Gastrocnemius medialis (tissue), 4 donors: ENCODE data around the gene YWHAH.

ENCODE experiments used
- CTCF ChIP-seq, 5 experiments: fragments of 450-650 bp in 3 of 5; fragments of 200-600 bp in 2 of 5; sonication (generic) in 2 of 5; IDR thresholded peaks in 4 of 5; conservative IDR thresholded peaks in 1 of 5; 1 replicate in 4 of 5; 2 replicates in 1 of 5; pipeline ENCODE4 v1.5.1; 2016 to 2019; ENCODE audit warnings: antibody characterized with exemption in 5 of 5, mild to moderate bottlenecking in 3 of 5, moderate library complexity in 3 of 5
- POLR2A ChIP-seq, 2 donors: fragments of 450-650 bp; IDR thresholded peaks; one replicate each; pipeline ENCODE4 v1.6.1; 2017; ENCODE audit warnings: antibody characterized with exemption in 2 of 2, mild to moderate bottlenecking in 2 of 2, moderate library complexity in 2 of 2

GRCh38 chr22:31915586-31915985, 28.7 kb upstream of the YWHAH start:
- TF ChIP-seq CTCF (IDR thresholded peaks at IDR 0.05 in 4 of 5, conservative IDR thresholded peaks at IDR 0.05 in 1 of 5) (no peak), POLR2A (IDR thresholded peaks at IDR 0.05) (no peak)
